ENCODE measurements around the gene F7. TPM values are rescaled to one million over a fixed set of nuclear protein-coding genes. Genes with fewer than 3 reads are reported as not detected.
"Not testable (repeated sequence)": the region's sequence is repeated elsewhere in the genome, so short reads cannot be mapped to it uniquely, and the experiment has no call there.

The F7 gene
- total RNA-seq, result not detected

- CTCF ChIA-PET, result interaction anchor here (1.2 kb wide), 1 partner anchor 13 kb away, joined by 3 read pairs; no protein-coding TSS in a partner anchor
Measured at GRCh38 chr13:113105032-113105920, at the start of gene F7. Gene F7, plus strand, starts transcription at chr13:113105791. Its CDS starts 51 bp downstream, at chr13:113105842.

GRCh38 chr13:113057084-113057483, 48.5 kb upstream of the F7 start:
- DNase-seq, result no peak
- H3K27me3 Mint-ChIP-seq, result no peaks in the 10 kb centered on the region
- CTCF ChIA-PET, result no interaction called here

More at GRCh38 chr13:113105032-113105920, at the start of gene F7:
- Mint-ChIP-seq H3K27ac (no peak within 1 kb of the TSS), H3K36me3 (ENCODE audit: low read depth) (no peaks in the 10 kb centered on the region), H3K4me1 (no peaks in the 10 kb centered on the region), H3K9me3 (no peaks in the 10 kb centered on the region), H3K27me3 (peaks cover 4% of the 10 kb centered on the region), H3K4me3 (no peak within 1 kb of the TSS)
- no peak for DNase-seq
- POLR2A ChIA-PET, result no interaction called here

GRCh38 chr13:113057559-113057958, 48.0 kb upstream of the F7 start:
- CTCF ChIA-PET; H3K36me3 Mint-ChIP-seq (ENCODE audit: low read depth); H3K27me3 Mint-ChIP-seq; H3K4me1 Mint-ChIP-seq; H3K27ac Mint-ChIP-seq; H3K9me3 Mint-ChIP-seq; H3K4me3 Mint-ChIP-seq; POLR2A ChIA-PET; DNase-seq: not testable (repeated sequence)

More at GRCh38 chr13:113057084-113057483, 48.5 kb upstream of the F7 start:
- Mint-ChIP-seq H3K4me1 (no peaks in the 10 kb centered on the region), H3K4me3 (no peak overlapping the region), H3K27ac (no peak overlapping the region), H3K9me3 (no peaks in the 10 kb centered on the region), H3K36me3 (ENCODE audit: low read depth) (no peaks in the 10 kb centered on the region)
- POLR2A ChIA-PET, result no interaction called here

GRCh38 chr13:113058129-113058987, 47.2 kb upstream of the F7 start:
- ChIA-PET POLR2A (no interaction called here), CTCF (no interaction called here)
- Mint-ChIP-seq H3K27me3 (no peaks in the 10 kb centered on the region), H3K4me1 (no peaks in the 10 kb centered on the region), H3K4me3 (no peak overlapping the region), H3K36me3 (ENCODE audit: low read depth) (no peaks in the 10 kb centered on the region), H3K27ac (no peak overlapping the region), H3K9me3 (no peaks in the 10 kb centered on the region)
- no peak for DNase-seq

- Mint-ChIP-seq H3K9me3 (no peaks in the 10 kb centered on the region), H3K36me3 (ENCODE audit: low read depth) (no peaks in the 10 kb centered on the region), H3K27me3 (no peaks in the 10 kb centered on the region), H3K27ac (no peak overlapping the region), H3K4me1 (no peaks in the 10 kb centered on the region), H3K4me3 (no peak overlapping the region)
- CTCF ChIA-PET, result no interaction called here
- POLR2A ChIA-PET, result no interaction called here
- no peak for DNase-seq
Measured at GRCh38 chr13:113058988-113059850, 46.4 kb upstream of the F7 start.

GRCh38 chr13:113059891-113060290, 45.7 kb upstream of the F7 start:
- Mint-ChIP-seq H3K4me1 (no peaks in the 10 kb centered on the region), H3K27ac (no peak overlapping the region)

GRCh38 chr13:113060557-113061270, 44.9 kb upstream of the F7 start:
- Mint-ChIP-seq H3K9me3 (no peaks in the 10 kb centered on the region), H3K4me1 (no peaks in the 10 kb centered on the region), H3K36me3 (ENCODE audit: low read depth) (no peaks in the 10 kb centered on the region), H3K4me3 (no peak overlapping the region), H3K27me3 (no peaks in the 10 kb centered on the region), H3K27ac (no peak overlapping the region)
- CTCF ChIA-PET, result no interaction called here
- POLR2A ChIA-PET, result no interaction called here
- no peak for DNase-seq

More at GRCh38 chr13:113059891-113060290, 45.7 kb upstream of the F7 start:
- POLR2A ChIA-PET, result no interaction called here
- no peak overlapping the region for H3K4me3 Mint-ChIP-seq
- H3K9me3 Mint-ChIP-seq, result no peaks in the 10 kb centered on the region
- CTCF ChIA-PET, result no interaction called here
- no peaks in the 10 kb centered on the region for H3K27me3 Mint-ChIP-seq
- H3K36me3 Mint-ChIP-seq (ENCODE audit: low read depth), result no peaks in the 10 kb centered on the region
- no peak for DNase-seq

GRCh38 chr13:113061271-113061625, 44.3 kb upstream of the F7 start:
- ChIA-PET POLR2A (no interaction called here), CTCF (no interaction called here)
- Mint-ChIP-seq H3K9me3 (no peaks in the 10 kb centered on the region), H3K4me3 (no peak overlapping the region), H3K4me1 (no peaks in the 10 kb centered on the region), H3K36me3 (ENCODE audit: low read depth) (no peaks in the 10 kb centered on the region), H3K27me3 (no peaks in the 10 kb centered on the region), H3K27ac (no peak overlapping the region)
- DNase-seq, result no peak

- Mint-ChIP-seq H3K4me3 (no peak overlapping the region), H3K9me3 (no peaks in the 10 kb centered on the region), H3K36me3 (ENCODE audit: low read depth) (no peaks in the 10 kb centered on the region), H3K27me3 (no peaks in the 10 kb centered on the region), H3K4me1 (no peaks in the 10 kb centered on the region), H3K27ac (no peak overlapping the region)
- DNase-seq, result no peak
- POLR2A ChIA-PET, result no interaction called here
- CTCF ChIA-PET, result no interaction called here
Measured at GRCh38 chr13:113061796-113062425, 43.7 kb upstream of the F7 start.

GRCh38 chr13:113062691-113063090, 42.9 kb upstream of the F7 start:
- Mint-ChIP-seq H3K4me1 (no peaks in the 10 kb centered on the region), H3K27me3 (no peaks in the 10 kb centered on the region), H3K9me3 (no peaks in the 10 kb centered on the region), H3K27ac (no peak overlapping the region), H3K36me3 (ENCODE audit: low read depth) (no peaks in the 10 kb centered on the region), H3K4me3 (no peak overlapping the region)
- CTCF ChIA-PET, result no interaction called here
- DNase-seq, result no peak
- POLR2A ChIA-PET, result no interaction called here

- H3K4me1 Mint-ChIP-seq, result no peaks in the 10 kb centered on the region
- no peaks in the 10 kb centered on the region for H3K27me3 Mint-ChIP-seq
- no peak overlapping the region for H3K4me3 Mint-ChIP-seq
- H3K27ac Mint-ChIP-seq, result no peak overlapping the region
- no peaks in the 10 kb centered on the region for H3K36me3 Mint-ChIP-seq (ENCODE audit: low read depth)
- POLR2A ChIA-PET, result no interaction called here
- CTCF ChIA-PET, result no interaction called here
- DNase-seq, result no peak
- H3K9me3 Mint-ChIP-seq, result no peaks in the 10 kb centered on the region
Measured at GRCh38 chr13:113063091-113063491, 42.5 kb upstream of the F7 start.

GRCh38 chr13:113064000-113064533, 41.5 kb upstream of the F7 start:
- ChIA-PET CTCF (no interaction called here), POLR2A (no interaction called here)
- Mint-ChIP-seq H3K27me3 (no peaks in the 10 kb centered on the region), H3K4me3 (no peak overlapping the region), H3K36me3 (ENCODE audit: low read depth) (no peaks in the 10 kb centered on the region), H3K4me1 (no peaks in the 10 kb centered on the region), H3K9me3 (no peaks in the 10 kb centered on the region), H3K27ac (no peak overlapping the region)
- no peak for DNase-seq
